Measurements from ENCODE around the gene HES2.

Gene HES2, protein sequence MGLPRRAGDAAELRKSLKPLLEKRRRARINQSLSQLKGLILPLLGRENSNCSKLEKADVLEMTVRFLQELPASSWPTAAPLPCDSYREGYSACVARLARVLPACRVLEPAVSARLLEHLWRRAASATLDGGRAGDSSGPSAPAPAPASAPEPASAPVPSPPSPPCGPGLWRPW

GRCh38 chr1:6419804-6420453, at the start of gene HES2:
Gene HES2, minus strand, starts transcription at chr1:6419919. Its CDS starts 99 bp downstream, at chr1:6419820.
- DNase-seq (ENCODE audit: low spot score in 2 of 2), result no peak
- H3K36me3 Mint-ChIP-seq, result no peaks in the 10 kb centered on the region
- no peak within 1 kb of the TSS for H3K27ac Mint-ChIP-seq
- H3K4me1 Mint-ChIP-seq, result peaks cover 19% of the 10 kb centered on the region
- ATAC-seq, result peak; percentile 33
- no peaks in the 10 kb centered on the region for H3K9me3 Mint-ChIP-seq
- H3K4me3 Mint-ChIP-seq, result peak within 1 kb of the TSS; percentile 59

DNA sequence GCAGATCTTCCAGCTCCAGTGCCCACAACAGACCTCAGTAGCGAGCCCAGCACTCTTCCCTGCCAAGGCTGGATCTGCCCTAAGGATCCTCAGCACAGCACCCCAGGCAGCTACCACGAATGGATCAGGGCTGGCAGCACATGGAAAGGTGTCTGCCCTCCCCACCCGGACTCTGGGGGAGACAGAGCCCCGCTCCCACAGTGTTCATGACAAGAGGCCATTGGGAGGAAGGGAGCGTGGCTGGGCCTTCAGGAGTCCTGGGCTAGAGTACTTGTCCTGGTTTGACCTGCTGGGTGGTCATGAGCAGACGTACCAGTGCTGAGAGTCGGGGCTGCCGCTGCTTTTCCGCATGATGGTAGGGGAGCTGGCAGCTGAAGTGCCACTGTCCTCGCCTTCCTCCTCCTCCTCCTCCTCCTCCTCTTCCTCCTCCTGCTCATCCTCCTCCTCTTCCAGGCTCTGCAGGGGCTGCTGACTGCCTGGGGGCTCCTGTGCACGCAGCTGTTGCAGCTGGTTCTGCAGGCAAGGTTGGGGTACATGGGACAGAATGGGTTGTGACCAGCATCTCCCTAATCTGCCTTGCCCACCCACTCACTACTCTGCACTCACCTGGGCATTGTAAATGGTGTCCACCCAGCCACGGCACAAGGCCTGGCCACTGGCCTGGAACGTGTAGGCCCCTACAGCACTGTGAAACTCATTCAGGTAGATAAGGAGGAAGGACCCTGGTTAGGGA, 49.2 kb upstream of the HES2 start:
- no peaks in the 10 kb centered on the region for H3K9me3 Mint-ChIP-seq
- H3K36me3 Mint-ChIP-seq, result peaks cover 13% of the 10 kb centered on the region
- ATAC-seq (no peak), DNase-seq (ENCODE audit: low spot score in 2 of 2) (no peak)
- peak overlapping the region; percentile 43 for H3K27ac Mint-ChIP-seq
- H3K4me1 Mint-ChIP-seq, result peaks cover 20% of the 10 kb centered on the region
- no peak overlapping the region for H3K4me3 Mint-ChIP-seq

DNA sequence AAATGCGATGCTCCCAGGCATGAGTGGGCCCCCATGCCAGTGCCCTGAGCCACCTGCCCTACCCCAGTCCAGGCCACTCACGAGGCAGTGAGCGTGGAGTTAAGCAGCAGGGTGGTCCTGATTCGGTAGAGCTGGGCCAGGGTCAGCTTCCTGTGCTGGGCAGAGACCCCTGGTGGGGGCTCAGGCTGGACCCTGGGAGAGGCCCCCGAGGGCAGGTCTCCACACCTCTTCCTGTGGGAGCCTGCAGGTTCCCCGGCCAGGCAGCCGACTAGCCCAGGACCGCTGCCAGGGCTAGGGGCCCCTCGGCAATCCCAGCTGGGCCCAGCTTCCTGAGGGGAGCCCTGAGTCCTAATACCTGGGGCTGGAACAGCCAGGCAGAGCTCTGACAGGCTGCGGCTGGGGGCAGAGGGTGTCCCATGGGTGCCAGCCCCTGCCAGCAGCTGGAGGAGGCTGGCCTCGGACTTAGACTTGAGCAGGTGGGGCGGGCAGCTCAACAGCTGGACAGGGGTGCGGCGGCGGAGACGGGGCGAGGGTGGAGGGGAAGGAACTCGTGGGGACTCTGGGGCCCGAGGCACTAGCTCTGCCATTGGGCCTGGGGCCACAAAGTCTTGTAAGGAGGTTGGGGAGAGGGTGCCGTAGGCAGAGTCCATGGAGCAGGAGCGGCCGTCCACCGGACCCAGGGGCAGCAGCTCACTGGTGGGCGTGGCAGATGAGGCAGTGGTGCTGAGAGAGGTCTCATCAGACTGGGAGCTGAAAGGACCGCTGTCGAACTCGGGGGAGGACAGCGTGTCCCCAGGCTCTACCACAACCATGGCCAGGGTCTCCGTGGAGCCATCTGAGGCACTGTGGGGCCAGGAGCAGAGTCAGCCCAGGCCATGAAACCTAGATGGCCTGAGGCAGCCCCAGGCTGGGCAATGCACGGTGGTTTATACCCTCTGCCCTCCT, 48.3 kb upstream of the HES2 start:
- H3K27ac Mint-ChIP-seq, result no peak overlapping the region
- peaks cover 18% of the 10 kb centered on the region for H3K36me3 Mint-ChIP-seq
- no peak overlapping the region for H3K4me3 Mint-ChIP-seq
- no peaks in the 10 kb centered on the region for H3K9me3 Mint-ChIP-seq
- peaks cover 24% of the 10 kb centered on the region for H3K4me1 Mint-ChIP-seq
- ATAC-seq (no peak), DNase-seq (ENCODE audit: low spot score in 2 of 2) (no peak)

DNA sequence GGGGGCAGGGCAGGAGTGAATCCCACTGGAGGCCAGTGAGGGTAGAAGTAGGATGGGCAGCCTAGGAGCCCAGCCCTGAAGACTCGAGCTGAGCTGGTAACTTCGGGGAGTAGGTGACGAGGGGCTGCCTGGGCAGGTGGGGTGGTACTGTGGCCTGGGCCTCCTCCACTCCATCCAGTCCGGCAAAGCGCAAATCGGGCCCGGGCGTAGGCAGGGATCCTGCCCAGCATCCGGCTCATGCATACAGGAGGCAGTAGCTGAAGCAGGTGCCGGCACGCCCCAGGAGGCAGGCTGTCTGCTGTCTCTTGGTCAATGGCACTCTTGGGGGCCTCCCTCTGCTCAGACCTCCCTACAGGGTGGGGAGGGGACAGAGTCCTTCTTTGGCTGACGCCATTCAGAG, 47.5 kb upstream of the HES2 start:
- peaks cover 31% of the 10 kb centered on the region for H3K4me1 Mint-ChIP-seq
- peak overlapping the region; percentile 72 for H3K27ac Mint-ChIP-seq
- H3K36me3 Mint-ChIP-seq, result peaks cover 26% of the 10 kb centered on the region
- H3K4me3 Mint-ChIP-seq, result peak overlapping the region; percentile 97
- DNase-seq (ENCODE audit: low spot score in 2 of 2) (no peak), ATAC-seq (no peak)
- no peaks in the 10 kb centered on the region for H3K9me3 Mint-ChIP-seq

DNA sequence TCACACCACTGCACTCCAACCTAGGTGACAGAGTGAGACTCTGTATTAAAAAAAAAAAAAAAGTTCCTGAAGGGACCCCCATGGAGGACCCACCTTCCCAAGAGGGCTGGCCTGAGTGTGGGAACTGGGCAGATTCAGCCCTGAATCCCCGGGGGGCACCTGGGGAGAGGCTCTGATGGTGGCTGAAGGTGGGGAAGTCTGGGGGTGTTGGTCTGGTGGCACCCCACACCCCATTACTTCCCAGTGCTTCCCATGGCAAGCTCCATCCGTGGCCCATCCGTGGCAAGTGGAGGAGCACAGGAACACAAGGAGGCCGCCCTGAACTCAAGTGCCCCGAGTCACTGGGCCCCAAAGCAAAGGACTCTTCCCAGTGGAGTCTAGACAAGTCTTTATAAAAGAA, 47.0 kb upstream of the HES2 start:
- peaks cover 36% of the 10 kb centered on the region for H3K4me1 Mint-ChIP-seq
- DNase-seq (ENCODE audit: low spot score in 2 of 2) (no peak), ATAC-seq (no peak)
- H3K36me3 Mint-ChIP-seq, result peaks cover 31% of the 10 kb centered on the region
- H3K27ac Mint-ChIP-seq, result peak overlapping the region; percentile 72
- no peaks in the 10 kb centered on the region for H3K9me3 Mint-ChIP-seq
- H3K4me3 Mint-ChIP-seq, result peak overlapping the region; percentile 97

DNA sequence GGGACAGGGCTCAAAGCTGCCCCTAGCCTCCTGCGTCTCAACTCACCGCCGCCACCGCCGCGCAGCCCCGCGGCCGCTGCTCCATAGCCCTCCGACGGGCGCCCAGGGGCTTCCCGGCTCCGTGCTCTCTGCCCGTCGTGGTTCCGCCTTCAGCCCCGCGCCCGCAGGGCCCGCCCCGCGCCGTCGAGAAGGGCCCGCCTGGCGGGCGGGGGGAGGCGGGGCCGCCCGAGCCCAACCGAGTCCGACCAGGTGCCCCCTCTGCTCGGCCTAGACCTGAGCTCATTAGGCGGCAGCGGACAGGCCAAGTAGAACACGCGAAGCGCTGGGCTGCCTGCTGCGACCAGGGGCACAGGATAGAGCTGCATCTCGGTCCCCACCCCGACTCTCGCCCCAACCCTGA, 46.3 kb upstream of the HES2 start, which contains the start of gene TNFRSF25:
TSS of gene TNFRSF25 (minus strand) at position 151 of the 400 bp plus-strand sequence. CDS start at position 85, 66 bp downstream.
- no peaks in the 10 kb centered on the region for H3K9me3 Mint-ChIP-seq
- ATAC-seq (peak; percentile 72), DNase-seq (ENCODE audit: low spot score in 2 of 2) (peak in 1 of 2 donors; percentile 75)
- H3K4me3 Mint-ChIP-seq, result peak within 1 kb of the TSS; percentile 97
- peaks cover 43% of the 10 kb centered on the region for H3K4me1 Mint-ChIP-seq
- H3K27ac Mint-ChIP-seq, result peak within 1 kb of the TSS; percentile 92
- peaks cover 38% of the 10 kb centered on the region for H3K36me3 Mint-ChIP-seq

- DNase-seq (ENCODE audit: low spot score in 2 of 2), result no peak
- Mint-ChIP-seq H3K4me3 (peak overlapping the region; percentile 97), H3K4me1 (peaks cover 48% of the 10 kb centered on the region), H3K36me3 (peaks cover 43% of the 10 kb centered on the region), H3K9me3 (no peaks in the 10 kb centered on the region), H3K27ac (peak overlapping the region; percentile 92)
- peak; percentile 38 for ATAC-seq
Measured at GRCh38 chr1:6465461-6466005, 45.8 kb upstream of the HES2 start.

GRCh38 chr1:6464915-6465314, 45.2 kb upstream of the HES2 start:
- H3K27ac Mint-ChIP-seq, result peak overlapping the region; percentile 92
- H3K9me3 Mint-ChIP-seq, result no peaks in the 10 kb centered on the region
- H3K36me3 Mint-ChIP-seq, result peaks cover 48% of the 10 kb centered on the region
- H3K4me1 Mint-ChIP-seq, result peaks cover 54% of the 10 kb centered on the region
- peak overlapping the region; percentile 97 for H3K4me3 Mint-ChIP-seq
- no peak for DNase-seq (ENCODE audit: low spot score in 2 of 2)
- no peak for ATAC-seq

DNA sequence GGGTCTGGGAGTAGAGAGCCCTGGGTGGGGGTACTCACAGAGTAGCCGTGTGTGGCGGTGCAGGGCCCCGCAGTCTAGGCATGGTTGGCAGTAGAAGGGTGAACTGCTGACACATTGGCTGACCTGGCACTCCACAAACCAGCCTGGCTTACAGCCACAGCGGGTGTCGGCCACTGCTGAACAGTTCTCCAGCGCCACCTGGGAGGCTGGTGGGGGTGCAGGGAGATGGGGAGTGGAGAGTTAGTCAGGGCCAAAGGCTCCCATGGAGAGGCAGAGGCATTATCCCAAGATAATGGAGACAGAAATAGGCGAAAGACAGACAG, 44.8 kb upstream of the HES2 start:
- peaks cover 48% of the 10 kb centered on the region for H3K36me3 Mint-ChIP-seq

DNA sequence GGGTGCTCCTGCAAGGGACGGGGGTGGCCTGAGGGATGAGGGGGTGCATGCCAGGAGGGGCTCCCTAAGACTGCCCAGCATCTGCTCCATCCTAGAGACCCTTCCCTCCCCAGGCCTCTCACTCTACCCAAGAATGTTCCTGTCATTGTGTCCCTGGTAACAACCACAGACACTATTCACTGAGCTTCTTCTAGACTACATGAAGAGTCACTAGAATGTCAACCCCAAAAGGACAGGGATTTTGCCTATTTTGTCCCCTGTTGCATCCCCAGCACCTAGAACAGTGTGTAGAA, 43.3 kb upstream of the HES2 start:
- peak overlapping the region; percentile 96 for H3K27ac Mint-ChIP-seq
- peak overlapping the region; percentile 75 for H3K4me3 Mint-ChIP-seq
- H3K4me1 Mint-ChIP-seq, result peaks cover 62% of the 10 kb centered on the region
- peaks cover 48% of the 10 kb centered on the region for H3K36me3 Mint-ChIP-seq
- no peak for ATAC-seq
- no peaks in the 10 kb centered on the region for H3K9me3 Mint-ChIP-seq
- no peak for DNase-seq (ENCODE audit: low spot score in 2 of 2)

More for the DNA sequence above, 44.8 kb upstream of the HES2 start:
- DNase-seq (ENCODE audit: low spot score in 2 of 2) (no peak), ATAC-seq (peak; percentile 31)
- Mint-ChIP-seq H3K4me3 (peak overlapping the region; percentile 97), H3K9me3 (no peaks in the 10 kb centered on the region), H3K27ac (peak overlapping the region; percentile 92), H3K4me1 (peaks cover 58% of the 10 kb centered on the region)

GRCh38 chr1:6462412-6463119, 42.8 kb upstream of the HES2 start:
- no peaks in the 10 kb centered on the region for H3K9me3 Mint-ChIP-seq
- H3K27ac Mint-ChIP-seq, result peak overlapping the region; percentile 96
- peak overlapping the region; percentile 75 for H3K4me3 Mint-ChIP-seq
- DNase-seq (ENCODE audit: low spot score in 2 of 2), result no peak
- peaks cover 48% of the 10 kb centered on the region for H3K36me3 Mint-ChIP-seq
- peaks cover 61% of the 10 kb centered on the region for H3K4me1 Mint-ChIP-seq
- no peak for ATAC-seq

GRCh38 chr1:6461538-6462411, 42.1 kb upstream of the HES2 start:
- Mint-ChIP-seq H3K9me3 (no peaks in the 10 kb centered on the region), H3K4me3 (peak overlapping the region; percentile 75), H3K27ac (peak overlapping the region; percentile 96), H3K4me1 (peaks cover 61% of the 10 kb centered on the region), H3K36me3 (peaks cover 48% of the 10 kb centered on the region)
- no peak for DNase-seq (ENCODE audit: low spot score in 2 of 2)
- peak; percentile 40 for ATAC-seq

- Mint-ChIP-seq H3K27ac (peak overlapping the region; percentile 96), H3K9me3 (no peaks in the 10 kb centered on the region), H3K36me3 (peaks cover 48% of the 10 kb centered on the region), H3K4me3 (peak overlapping the region; percentile 75), H3K4me1 (peaks cover 63% of the 10 kb centered on the region)
- ATAC-seq, result no peak
- DNase-seq (ENCODE audit: low spot score in 2 of 2), result no peak
Measured at GRCh38 chr1:6461051-6461530, 41.4 kb upstream of the HES2 start.

Measured in stimulated activated effector memory CD8-positive, alpha-beta T cell treated with anti-CD3 and anti-CD28 coated beads, Interleukin-12 subunit alpha, Interleukin-12 subunit beta, amount 100 ng/mL, for 72 hours (primary cell).